ENCODE data around the gene ICAM4. TPM values are rescaled to one million over a fixed set of nuclear protein-coding genes. Genes with fewer than 3 reads are reported as not detected.

Gene ICAM4
- total RNA-seq, 1 experiment from 2014 or later, result 1.7 TPM

GRCh38 chr19:10290876-10291553, 4.3 kb downstream of the ICAM4 start:
- no peak overlapping the region for H3K27ac Mint-ChIP-seq (ENCODE audit: unreplicated experiment)
- H3K27me3 Mint-ChIP-seq (ENCODE audit: unreplicated experiment), result peaks cover 30% of the 10 kb centered on the region
- H3K4me3 Mint-ChIP-seq (ENCODE audit: low read depth, unreplicated experiment), result peak overlapping the region; percentile 59
- intact Hi-C loops (cut with micrococcal nuclease; ENCODE audit: unreplicated experiment), result no loop called here
- H3K9me3 Mint-ChIP-seq (ENCODE audit: low read depth, unreplicated experiment), result no peaks in the 10 kb centered on the region
- BruUV-seq (replicated peaks), result no TSS peak
- peak; percentile 55 for DNase-seq
- TF ChIP-seq CTCF (IDR thresholded peaks at IDR 0.05; ENCODE audit: unreplicated experiment), result no peak
- H3K36me3 Mint-ChIP-seq (ENCODE audit: insufficient read depth, unreplicated experiment), result peaks cover 49% of the 10 kb centered on the region
- H3K4me1 Mint-ChIP-seq (ENCODE audit: low read depth, unreplicated experiment), result peaks cover 15% of the 10 kb centered on the region
- CTCF ChIA-PET, result interaction anchor here (0.6 to 1.4 kb wide), 3 partner anchors 20 to 32 kb away, joined by 3 to 4 read pairs (median 3); partner anchors contain the start of gene ICAM1

GRCh38 chr19:10291554-10292205, 4.9 kb downstream of the ICAM4 start:
- CTCF ChIA-PET, result interaction anchor here (0.6 to 1.4 kb wide), 3 partner anchors 21 to 33 kb away, joined by 3 to 4 read pairs (median 3); partner anchors contain the start of gene ICAM1
- peak overlapping the region; percentile 16 for H3K27ac Mint-ChIP-seq (ENCODE audit: unreplicated experiment)

GRCh38 chr19:10292206-10292788, 5.5 kb downstream of the ICAM4 start:
- H3K27ac Mint-ChIP-seq (ENCODE audit: unreplicated experiment), result peak overlapping the region; percentile 16
- DNase-seq, result peak; percentile 89
- intact Hi-C loops (cut with micrococcal nuclease; ENCODE audit: unreplicated experiment), result no loop called here
- no TSS peak for BruUV-seq (replicated peaks)
- peak overlapping the region; percentile 59 for H3K4me3 Mint-ChIP-seq (ENCODE audit: low read depth, unreplicated experiment)
- peaks cover 30% of the 10 kb centered on the region for H3K27me3 Mint-ChIP-seq (ENCODE audit: unreplicated experiment)
- H3K36me3 Mint-ChIP-seq (ENCODE audit: insufficient read depth, unreplicated experiment), result peaks cover 49% of the 10 kb centered on the region
- CTCF ChIA-PET, result interaction anchor here (1.4 kb wide), 1 partner anchor 21 kb away, joined by 4 read pairs; the partner anchor contains the start of gene ICAM1
- H3K4me1 Mint-ChIP-seq (ENCODE audit: low read depth, unreplicated experiment), result peaks cover 15% of the 10 kb centered on the region
- TF ChIP-seq CTCF (IDR thresholded peaks at IDR 0.05; ENCODE audit: unreplicated experiment), result no peak
- no peaks in the 10 kb centered on the region for H3K9me3 Mint-ChIP-seq (ENCODE audit: low read depth, unreplicated experiment)

More at GRCh38 chr19:10291554-10292205, 4.9 kb downstream of the ICAM4 start:
- Mint-ChIP-seq H3K4me3 (ENCODE audit: low read depth, unreplicated experiment) (peak overlapping the region; percentile 59), H3K27me3 (ENCODE audit: unreplicated experiment) (peaks cover 30% of the 10 kb centered on the region), H3K4me1 (ENCODE audit: low read depth, unreplicated experiment) (peaks cover 15% of the 10 kb centered on the region), H3K9me3 (ENCODE audit: low read depth, unreplicated experiment) (no peaks in the 10 kb centered on the region), H3K36me3 (ENCODE audit: insufficient read depth, unreplicated experiment) (peaks cover 49% of the 10 kb centered on the region)
- intact Hi-C loops (cut with micrococcal nuclease; ENCODE audit: unreplicated experiment), result no loop called here
- TF ChIP-seq CTCF (IDR thresholded peaks at IDR 0.05; ENCODE audit: unreplicated experiment), result no peak
- no peak for DNase-seq
- no TSS peak for BruUV-seq (replicated peaks)

- Mint-ChIP-seq H3K4me3 (ENCODE audit: low read depth, unreplicated experiment) (peak overlapping the region; percentile 59), H3K4me1 (ENCODE audit: low read depth, unreplicated experiment) (peaks cover 15% of the 10 kb centered on the region)
- CTCF ChIA-PET, result no interaction called here
Observed at GRCh38 chr19:10292789-10293636, 6.3 kb downstream of the ICAM4 start.

More at GRCh38 chr19:10292789-10293636, 6.3 kb downstream of the ICAM4 start:
- TF ChIP-seq CTCF (IDR thresholded peaks at IDR 0.05; ENCODE audit: unreplicated experiment), result no peak
- Mint-ChIP-seq H3K9me3 (ENCODE audit: low read depth, unreplicated experiment) (no peaks in the 10 kb centered on the region), H3K27ac (ENCODE audit: unreplicated experiment) (peak overlapping the region; percentile 27), H3K36me3 (ENCODE audit: insufficient read depth, unreplicated experiment) (peaks cover 46% of the 10 kb centered on the region), H3K27me3 (ENCODE audit: unreplicated experiment) (peaks cover 30% of the 10 kb centered on the region)
- intact Hi-C loops (cut with micrococcal nuclease; ENCODE audit: unreplicated experiment), result no loop called here
- BruUV-seq (replicated peaks), result no TSS peak
- DNase-seq, result no peak

Data from Calu3 (cell line).